HEK293T (cell line): ENCODE data around the gene CAD.

Experiments
- CTBP1 ChIP-seq: fragments of 450-650 bp; IDR thresholded peaks from 2 replicates; pipeline ENCODE4 v1.6.1; 2016; ENCODE audit warnings: borderline replicate concordance
- FOXA1 ChIP-seq: fragments of 450-650 bp; IDR thresholded peaks from 2 replicates; pipeline ENCODE4 v1.6.1; 2016; ENCODE audit warnings: mild to moderate bottlenecking
- SP1 ChIP-seq: fragments of 450-650 bp; IDR thresholded peaks from 2 replicates; pipeline ENCODE4 v1.6.1; 2017

- TF ChIP-seq CTBP1 = no peak
- TF ChIP-seq FOXA1 = no peak
- TF ChIP-seq SP1 = no peak
Observed at GRCh38 chr2:27182346-27182745, 34.8 kb upstream of the CAD start.
